ENCODE data around the gene TMEM45B.
"Not testable (repeated sequence)": the region's sequence is repeated elsewhere in the genome, so short reads cannot be mapped to it uniquely, and the experiment has no call there.

TMEM45B gene

GRCh38 chr11:129853518-129854231 lies 38.0 kb downstream of the TMEM45B start:
- peak; percentile 98 for DNase-seq

GRCh38 chr11:129854232-129854805 lies 38.7 kb downstream of the TMEM45B start:
- DNase-seq = peak; percentile 57

- DNase-seq = no peak
These were observed 39.4 kb downstream of the TMEM45B start for GRCh38 chr11:129855086-129855485.

DNA sequence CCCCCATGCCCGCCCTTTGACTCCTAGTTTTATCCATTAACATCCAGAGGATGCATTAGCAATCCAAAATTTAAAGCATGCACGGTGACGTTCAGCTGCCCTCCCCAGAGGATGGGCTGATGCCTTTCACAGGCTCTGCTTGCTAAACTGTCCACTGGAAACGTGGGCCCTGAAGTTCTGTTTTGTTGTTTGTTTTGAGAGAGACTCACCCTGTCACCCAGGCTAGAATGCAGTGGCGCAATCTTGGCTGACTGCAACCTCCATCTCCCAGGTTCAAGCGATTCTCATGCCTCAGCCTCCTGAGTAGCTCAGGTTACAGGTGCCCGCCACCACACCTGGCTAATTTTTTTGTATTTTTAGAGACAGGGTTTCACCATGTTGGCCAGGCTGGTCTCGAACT lies 40.4 kb downstream of the TMEM45B start:
- no peak for DNase-seq

DNA sequence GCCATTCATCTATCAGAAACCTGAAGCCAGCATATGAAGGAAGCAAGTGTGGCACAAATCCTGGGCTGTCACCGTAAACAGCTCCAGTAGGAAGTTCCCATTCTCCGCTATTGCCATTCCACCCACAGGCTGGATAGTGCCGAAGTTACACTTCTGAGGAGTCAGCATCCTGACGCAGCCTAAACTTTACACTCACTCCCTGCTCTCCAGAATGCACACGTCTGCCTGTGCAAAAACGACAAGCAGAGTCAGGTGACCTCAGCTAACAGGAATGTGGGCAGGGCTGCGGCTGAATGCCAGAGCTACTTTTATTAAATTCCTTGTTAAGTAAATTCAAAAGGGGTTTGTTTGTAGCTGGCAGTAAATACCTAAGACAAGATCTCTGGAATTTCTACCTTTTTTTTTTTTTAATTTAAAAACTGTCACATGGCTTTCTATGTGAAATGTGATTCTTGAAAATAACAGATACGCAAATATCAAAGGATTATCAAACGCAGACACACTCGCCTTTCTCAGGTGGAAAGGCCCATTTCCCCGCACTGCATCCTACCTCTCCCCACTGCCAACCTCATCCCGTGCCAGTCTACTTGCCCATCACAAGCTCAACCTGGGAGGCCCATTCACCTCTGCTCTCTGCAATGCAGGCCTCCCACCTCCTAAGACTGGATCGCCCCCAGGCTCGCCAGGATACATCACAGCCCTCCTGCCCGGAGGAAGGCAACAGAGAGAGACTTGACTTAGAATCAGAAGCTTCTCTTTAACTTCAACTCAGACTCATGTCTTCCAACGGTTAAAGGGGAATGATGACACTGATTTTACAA lies 46.3 kb downstream of the TMEM45B start:
- DNase-seq = peak; percentile 44

GRCh38 chr11:129864811-129865210 lies 49.2 kb downstream of the TMEM45B start:
- DNase-seq = no peak

DNA sequence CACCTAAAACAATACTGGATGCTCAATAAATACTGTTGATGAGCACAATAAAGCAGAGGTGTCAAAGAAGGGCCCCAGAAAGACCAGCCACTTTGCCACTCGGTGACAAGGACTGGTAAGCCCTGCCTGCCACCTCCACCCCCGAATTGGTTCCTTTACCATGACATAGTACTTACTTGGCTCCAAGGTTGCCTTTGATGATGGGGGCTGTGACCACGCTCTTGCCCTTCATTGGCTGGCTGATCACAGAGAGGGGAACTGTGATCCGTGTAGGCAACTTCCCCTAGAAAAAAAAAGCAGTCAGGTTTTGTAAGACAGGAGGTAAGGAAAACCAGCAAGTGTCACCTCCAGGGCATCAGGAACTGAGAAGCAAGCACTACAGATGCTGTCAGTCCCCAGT lies 50.1 kb downstream of the TMEM45B start:
- DNase-seq = no peak

GRCh38 chr11:129866311-129866710 lies 50.7 kb downstream of the TMEM45B start:
- DNase-seq = no peak

- not testable (repeated sequence) for DNase-seq
These were observed 53.0 kb downstream of the TMEM45B start for GRCh38 chr11:129868626-129869025.

- DNase-seq = no peak
These were observed 56.3 kb downstream of the TMEM45B start for GRCh38 chr11:129871914-129872313.

- DNase-seq = no peak
These were observed 64.7 kb downstream of the TMEM45B start for GRCh38 chr11:129880311-129880710.

- peak; percentile 72 for DNase-seq
These were observed 66.0 kb downstream of the TMEM45B start for GRCh38 chr11:129881570-129882170.

GRCh38 chr11:129884581-129884980 lies 68.9 kb downstream of the TMEM45B start:
- no peak for DNase-seq

DNA sequence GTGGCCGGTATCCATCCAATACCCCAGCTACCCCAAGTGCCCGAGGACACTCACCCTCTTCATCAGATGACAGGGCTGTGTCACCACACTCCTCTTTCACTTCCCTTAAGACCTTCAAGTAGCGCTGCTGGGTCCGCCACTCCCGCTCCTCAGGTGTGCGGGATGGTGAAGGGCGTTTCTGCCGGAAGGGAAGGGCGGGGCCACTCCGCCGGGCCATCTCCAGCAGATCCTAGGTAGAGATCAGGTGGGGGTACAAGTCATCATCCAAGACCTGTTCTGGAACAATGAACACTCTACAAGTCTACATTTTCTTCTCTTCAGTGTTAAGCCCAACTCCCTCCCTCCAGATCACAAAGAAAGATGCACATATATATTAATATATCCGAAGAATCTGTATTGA lies 69.7 kb downstream of the TMEM45B start:
- DNase-seq = no peak

DNA sequence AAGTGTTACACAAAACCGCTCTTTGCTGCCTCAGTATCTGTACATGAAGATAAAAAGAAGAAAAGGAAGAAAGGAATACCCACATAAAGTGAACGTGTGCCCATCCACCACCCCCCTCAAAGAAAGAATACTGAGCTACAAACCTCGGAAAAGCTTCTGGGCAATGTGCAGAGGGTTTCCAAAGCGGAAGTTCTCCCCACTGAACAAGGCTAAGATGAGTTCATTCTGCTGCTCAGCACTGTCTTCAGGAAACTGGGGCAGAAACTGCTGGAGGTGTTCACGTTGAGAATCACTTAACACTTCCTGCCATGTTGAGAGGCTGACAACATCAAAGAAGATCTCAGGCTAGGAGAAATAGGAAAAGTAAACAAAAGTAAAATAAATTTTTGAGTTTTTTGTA lies 72.8 kb downstream of the TMEM45B start:
- no peak for DNase-seq

DNA sequence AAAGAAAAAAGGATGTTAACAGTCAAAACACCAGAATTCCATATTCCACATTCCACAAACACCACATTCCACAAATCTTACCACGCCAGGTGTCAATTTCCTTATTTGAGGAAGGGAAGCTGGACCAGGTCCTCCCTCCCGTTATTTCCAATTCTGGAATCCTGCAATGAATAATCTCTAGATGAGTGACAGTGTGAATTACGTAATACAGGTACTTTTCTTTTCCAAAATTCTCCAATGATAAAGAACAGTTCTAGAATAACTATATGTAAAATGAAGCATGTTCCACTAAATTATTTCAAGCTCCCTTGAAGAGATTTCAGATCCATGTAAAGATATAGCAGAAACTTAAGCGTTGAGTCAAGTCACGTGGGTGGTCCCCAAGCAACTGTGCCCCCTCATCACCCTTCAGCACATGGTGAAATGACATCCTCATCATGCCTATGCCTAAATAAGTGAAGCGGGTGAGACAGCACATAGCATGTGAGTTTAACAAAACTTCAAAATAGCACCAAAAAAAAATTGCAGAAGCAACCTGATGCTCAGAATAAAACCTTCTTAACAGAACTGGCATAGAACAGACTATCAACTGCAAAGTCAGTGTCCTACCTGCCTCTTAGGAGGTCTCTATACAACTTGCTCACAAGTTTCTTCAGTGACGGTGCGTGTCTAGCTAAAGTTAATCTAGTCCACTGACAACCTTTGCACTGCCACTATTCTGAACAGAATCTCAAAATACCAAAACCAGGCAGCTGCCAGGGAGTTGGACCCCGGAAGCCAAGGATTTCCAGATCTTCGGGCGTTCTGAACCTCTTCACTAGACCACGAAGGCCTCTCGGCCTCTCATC lies 78.9 kb downstream of the TMEM45B start:
- DNase-seq = peak; percentile 47

GRCh38 chr11:129895126-129896041 lies 79.7 kb downstream of the TMEM45B start, which contains the start of gene NFRKB:
TSS of gene NFRKB (minus strand) at chr11:129895578. CDS start at chr11:129892849, 2,729 bp downstream.
- DNase-seq = peak; percentile 92

GRCh38 chr11:129896062-129896461 lies 80.4 kb downstream of the TMEM45B start:
- DNase-seq = peak; percentile 62

- DNase-seq = no peak
These were observed 89.8 kb downstream of the TMEM45B start for GRCh38 chr11:129905402-129905801.

Measured in DMS53 (cell line).